ENCODE measurements around the gene GTPBP2. TPM values are rescaled to one million over a fixed set of nuclear protein-coding genes. Genes with fewer than 3 reads are reported as not detected.

Gene GTPBP2
- total and polyA plus RNA-seq, 2 of the 4 experiments (the other 2 are of a cell fraction) = 38.4 to 86.6 TPM

- CTCF ChIA-PET = interaction anchor here (0.7 kb wide), 1 partner anchor 24 kb away, joined by 6 read pairs; no protein-coding TSS in a partner anchor
- peaks cover 20% of the 10 kb centered on the region; the same call in 1 of the 2 replicates for H3K9me1 ChIP-seq (ENCODE audit: insufficient read depth, low read length)
- H3K14ac ChIP-seq (replicated peaks; ENCODE audit: low read depth, low read length) = no peak overlapping the region
- H4K20me1 ChIP-seq (ENCODE audit: insufficient read depth, low read length) = no peaks in the 10 kb centered on the region; the same call in 1 of the 2 replicates
- intact Hi-C loops (cut with micrococcal nuclease) = loop anchor here (10.0 kb wide), 1 partner anchor 285 kb away; no protein-coding TSS in a partner anchor
- no peak overlapping the region for H3K4ac ChIP-seq (ENCODE audit: low read depth, low read length)
- H3K9me3 ChIP-seq (ENCODE audit: control insufficient read depth, insufficient read depth, low read length) = no peaks in the 10 kb centered on the region
- in situ Hi-C loops (cut with MboI; ENCODE audit: low sequenced_read_pairs) = loop anchor here (5.0 kb wide), 2 partner anchors 97 to 412 kb away; no protein-coding TSS in a partner anchor
- H3K27me3 ChIP-seq (ENCODE audit: control insufficient read depth, insufficient read depth, low read length) = no peaks in the 10 kb centered on the region
- no peak overlapping the region for H2AFZ ChIP-seq (replicated peaks; ENCODE audit: low read length, poor library complexity)
- no peak overlapping the region for H4K5ac ChIP-seq (ENCODE audit: low read depth, low read length)
- H2AK5ac ChIP-seq (ENCODE audit: low read depth, low read length) = no peak overlapping the region
- H3K4me2 ChIP-seq (ENCODE audit: low read depth, low read length) = no peak overlapping the region
- H2BK120ac ChIP-seq (ENCODE audit: low read depth, low read length) = no peak overlapping the region
- ATAC-seq (ENCODE audit: low read depth) = no peak
- H2AK9ac ChIP-seq (replicated peaks; ENCODE audit: low read depth, low read length, poor library complexity) = no peak overlapping the region
- H2BK15ac ChIP-seq (ENCODE audit: low read depth, low read length) = no peak overlapping the region
- H4K91ac ChIP-seq (ENCODE audit: insufficient read depth, low read depth, low read length) = no peak overlapping the region
- WGBS, 2 experiments (ENCODE audit: extremely low coverage in 2 of 2, insufficient read length in 1 of 2) = 50% methylated on average over 1 of the region's 6 CpGs; no CpG with 5 or more reads in 1 of the 2 experiments
- H3K23ac ChIP-seq (ENCODE audit: low read depth, low read length) = no peak overlapping the region
- TF ChIP-seq CEBPB (IDR thresholded peaks at IDR 0.05; ENCODE audit: low read depth, low read length) (peak; percentile 46; the same call in 1 of the 2 replicates), CTCF (conservative IDR thresholded peaks at IDR 0.05; ENCODE audit: low read depth, low read length) (no peak)
- no TSS peak for BruUV-seq (replicated peaks)
- H3K36me3 ChIP-seq (ENCODE audit: control insufficient read depth, insufficient read depth, low read length) = peaks cover 34% of the 10 kb centered on the region
- H2BK20ac ChIP-seq (ENCODE audit: low read depth, low read length) = no peak overlapping the region
- dilution Hi-C loops (cut with HindIII; ENCODE audit: low sequenced_read_pairs, unreplicated experiment) = no loop called here
- no peak for DNase-seq
- H3K56ac ChIP-seq (ENCODE audit: extremely low read depth, insufficient read depth, low read length) = no peak overlapping the region
- H3K4me3 ChIP-seq (ENCODE audit: insufficient read depth, low read depth, low read length) = no peak overlapping the region
- H3K9ac ChIP-seq (ENCODE audit: low read depth, low read length) = no peak overlapping the region
- no peak overlapping the region for H3K18ac ChIP-seq (ENCODE audit: low read depth, low read length)
- peaks cover 17% of the 10 kb centered on the region for H3K4me1 ChIP-seq (ENCODE audit: control insufficient read depth, insufficient read depth, low read length)
- POLR2A ChIA-PET (ENCODE audit: unreplicated experiment) = no interaction called here
- H2BK5ac ChIP-seq (ENCODE audit: low read depth, low read length, poor library complexity, severe bottlenecking) = no peak overlapping the region
- no peak overlapping the region for H3K27ac ChIP-seq (ENCODE audit: insufficient read depth, low read length)
- H3K79me1 ChIP-seq (ENCODE audit: low read depth in 1 of 2, low read length in 2 of 2) = no peaks in the 10 kb centered on the region
- no peak overlapping the region for H4K8ac ChIP-seq (ENCODE audit: low read depth in 2 of 2, low read length in 2 of 2)
Measured at GRCh38 chr6:43669922-43670622, 41.0 kb upstream of the GTPBP2 start.

Data from IMR-90 (cell line).